Activated CD4-positive, alpha-beta T cell treated with anti-CD3 and anti-CD28 coated beads, Interleukin-2, amount 50 U/mL, for 48 hours (primary cell): Measurements from ENCODE around the gene ZXDC.

Source experiments
- DNase-seq, 2 experiments: peaks; one replicate each; pipeline ENCODE4 v3.0.0-alpha.2; 2020

Gene ZXDC, protein sequence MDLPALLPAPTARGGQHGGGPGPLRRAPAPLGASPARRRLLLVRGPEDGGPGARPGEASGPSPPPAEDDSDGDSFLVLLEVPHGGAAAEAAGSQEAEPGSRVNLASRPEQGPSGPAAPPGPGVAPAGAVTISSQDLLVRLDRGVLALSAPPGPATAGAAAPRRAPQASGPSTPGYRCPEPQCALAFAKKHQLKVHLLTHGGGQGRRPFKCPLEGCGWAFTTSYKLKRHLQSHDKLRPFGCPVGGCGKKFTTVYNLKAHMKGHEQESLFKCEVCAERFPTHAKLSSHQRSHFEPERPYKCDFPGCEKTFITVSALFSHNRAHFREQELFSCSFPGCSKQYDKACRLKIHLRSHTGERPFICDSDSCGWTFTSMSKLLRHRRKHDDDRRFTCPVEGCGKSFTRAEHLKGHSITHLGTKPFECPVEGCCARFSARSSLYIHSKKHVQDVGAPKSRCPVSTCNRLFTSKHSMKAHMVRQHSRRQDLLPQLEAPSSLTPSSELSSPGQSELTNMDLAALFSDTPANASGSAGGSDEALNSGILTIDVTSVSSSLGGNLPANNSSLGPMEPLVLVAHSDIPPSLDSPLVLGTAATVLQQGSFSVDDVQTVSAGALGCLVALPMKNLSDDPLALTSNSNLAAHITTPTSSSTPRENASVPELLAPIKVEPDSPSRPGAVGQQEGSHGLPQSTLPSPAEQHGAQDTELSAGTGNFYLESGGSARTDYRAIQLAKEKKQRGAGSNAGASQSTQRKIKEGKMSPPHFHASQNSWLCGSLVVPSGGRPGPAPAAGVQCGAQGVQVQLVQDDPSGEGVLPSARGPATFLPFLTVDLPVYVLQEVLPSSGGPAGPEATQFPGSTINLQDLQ

DNA sequence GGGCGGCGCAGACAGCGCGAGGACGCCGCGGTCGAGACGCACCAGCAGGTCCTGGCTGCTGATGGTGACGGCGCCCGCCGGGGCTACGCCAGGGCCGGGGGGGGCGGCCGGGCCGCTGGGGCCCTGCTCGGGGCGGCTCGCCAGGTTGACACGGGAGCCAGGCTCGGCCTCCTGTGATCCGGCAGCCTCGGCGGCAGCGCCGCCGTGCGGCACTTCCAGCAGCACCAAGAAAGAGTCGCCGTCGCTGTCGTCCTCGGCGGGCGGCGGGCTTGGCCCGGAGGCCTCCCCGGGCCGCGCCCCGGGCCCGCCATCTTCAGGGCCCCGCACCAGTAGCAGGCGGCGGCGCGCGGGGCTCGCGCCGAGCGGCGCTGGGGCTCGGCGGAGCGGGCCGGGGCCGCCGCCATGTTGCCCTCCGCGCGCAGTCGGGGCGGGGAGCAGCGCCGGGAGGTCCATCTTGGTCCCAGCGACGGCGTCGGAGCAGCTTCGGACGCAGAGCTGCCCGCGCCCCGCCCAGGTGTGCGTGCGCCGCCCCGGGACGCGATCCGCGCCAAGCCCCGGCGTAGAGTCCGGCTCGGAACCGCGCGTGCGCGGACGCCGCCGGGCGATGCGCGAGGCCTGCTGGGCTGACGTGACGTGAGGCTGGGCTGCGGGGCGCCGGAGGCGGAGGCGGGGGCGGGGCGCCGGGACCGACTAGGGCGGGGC lies at the start of gene ZXDC:
Gene ZXDC (minus strand): TSS at position 479 of the 702 bp plus-strand sequence. CDS start 26 bp downstream, at position 453.
- DNase-seq, result peak; percentile 89 to 90

DNA sequence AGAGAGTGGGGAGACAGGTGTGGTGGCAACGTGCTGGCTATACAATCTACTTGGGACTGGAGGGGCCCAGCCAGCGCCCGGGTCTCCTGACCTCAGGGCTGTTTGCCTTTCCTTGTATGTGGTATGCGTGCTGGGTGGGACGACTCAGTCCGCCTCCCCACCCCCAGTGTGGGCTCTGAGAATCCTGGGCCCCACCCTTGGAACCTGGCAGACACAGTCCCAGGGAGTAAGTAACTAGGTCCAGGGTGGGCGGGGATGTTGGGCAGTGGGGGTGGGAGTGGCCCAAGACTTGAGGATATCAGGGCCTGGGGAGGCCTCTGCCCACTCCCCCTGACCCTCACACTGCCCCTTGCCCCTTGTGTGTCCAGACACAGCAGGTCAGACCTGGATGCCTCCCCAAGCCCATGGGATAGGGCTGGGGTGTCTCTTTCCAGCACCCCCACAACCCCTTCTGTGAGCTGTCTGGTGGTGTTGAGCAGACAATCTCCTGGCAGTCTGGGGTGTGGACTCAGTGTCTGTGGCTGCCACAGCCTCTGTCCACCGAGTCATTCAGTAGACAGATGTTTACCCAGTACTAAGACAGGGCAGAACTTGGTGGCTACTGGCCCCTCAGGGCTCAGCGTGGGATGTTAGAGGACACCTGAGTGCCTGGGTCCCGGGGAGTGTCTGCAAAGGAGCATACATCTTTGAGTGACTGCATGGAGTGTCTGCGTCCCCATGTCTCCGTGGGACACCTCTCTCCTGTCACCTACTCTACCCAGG lies 49.6 kb upstream of the ZXDC start:
- DNase-seq, result no peak

DNA sequence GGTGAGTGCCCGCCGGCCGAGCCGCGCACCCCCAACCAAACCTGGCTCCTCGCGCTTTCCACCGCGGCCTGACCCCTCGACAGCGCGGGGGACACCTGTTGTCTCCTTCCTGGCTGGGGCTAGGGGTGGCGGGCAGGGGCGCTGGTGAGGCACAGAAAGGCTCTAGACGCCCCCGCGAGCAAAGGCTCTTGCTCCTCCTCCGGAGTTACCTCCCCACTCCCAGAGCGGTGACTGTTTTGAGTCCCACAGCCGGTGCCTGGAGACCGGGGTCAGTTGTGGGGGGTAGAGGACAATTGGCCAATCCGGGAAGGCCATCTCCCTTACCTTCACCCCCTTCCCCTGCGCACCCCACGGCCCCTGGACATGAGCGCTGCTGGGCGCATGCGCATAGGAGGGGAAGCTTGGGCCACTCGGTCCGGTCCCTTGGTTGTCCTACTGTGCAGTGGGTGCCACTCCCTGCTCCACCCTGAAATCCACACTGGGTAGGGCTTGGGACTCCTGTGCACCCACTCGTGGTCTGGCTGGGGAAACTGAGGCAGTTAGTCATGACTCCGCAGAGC lies 48.8 kb upstream of the ZXDC start:
- DNase-seq, result no peak

DNA sequence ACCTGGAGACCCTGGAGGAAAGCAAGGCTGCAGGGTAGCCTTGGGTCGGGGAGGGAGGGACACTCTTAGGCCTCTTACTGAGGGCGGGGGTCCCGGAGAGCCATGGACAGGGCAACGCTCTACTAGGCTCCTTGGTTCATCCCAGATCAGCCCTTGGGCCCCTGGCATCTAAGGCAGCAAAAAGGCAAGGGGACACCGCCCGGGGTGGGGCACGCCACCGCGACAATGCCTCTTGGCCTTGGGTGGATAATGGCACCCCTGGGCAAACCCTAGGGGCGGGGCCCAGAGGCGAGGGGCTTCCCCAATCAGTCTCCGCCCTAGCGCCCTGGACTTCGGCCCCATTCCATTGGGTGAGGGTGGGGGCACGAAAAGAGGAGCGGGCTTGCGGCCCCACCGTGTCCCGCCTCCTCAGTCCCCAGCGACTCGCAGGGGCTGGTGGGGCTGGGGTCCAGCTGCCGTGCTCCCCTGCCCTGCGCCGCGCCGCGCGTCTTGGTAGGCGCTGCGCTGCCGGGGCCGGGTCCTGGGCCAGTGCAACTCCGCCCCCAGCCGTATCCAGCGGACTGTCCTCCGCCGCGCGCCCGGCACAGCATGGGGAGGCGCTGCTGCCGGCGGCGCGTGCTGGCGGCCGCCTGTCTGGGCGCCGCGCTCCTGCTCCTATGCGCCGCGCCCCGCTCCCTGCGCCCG lies 48.2 kb upstream of the ZXDC start, which contains the start of gene CHST13:
Gene CHST13 (plus strand): TSS at position 411 of the 684 bp plus-strand sequence. CDS start 178 bp downstream, at position 589.
- no peak for DNase-seq

DNA sequence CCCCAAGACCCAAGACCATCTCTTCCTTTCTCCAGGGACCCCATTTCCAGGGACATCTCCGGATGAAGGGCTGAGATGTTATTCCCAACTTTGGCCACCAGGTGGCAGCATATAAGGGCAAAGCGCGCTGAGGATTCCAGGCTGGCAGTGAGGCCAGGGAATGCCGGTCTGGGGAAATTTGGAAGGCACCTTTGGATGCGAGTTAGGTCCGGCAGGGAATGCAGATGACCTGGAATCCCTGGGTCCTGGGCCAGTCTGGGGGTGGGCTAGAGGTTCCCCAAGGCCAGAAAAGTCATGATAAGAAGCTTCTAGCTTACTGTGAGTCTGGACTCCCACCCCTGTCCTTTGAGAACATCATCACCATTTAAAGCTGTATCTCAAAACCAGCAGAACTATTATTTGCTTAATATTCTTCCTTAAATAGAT lies 46.7 kb upstream of the ZXDC start:
- DNase-seq, result peak; percentile 42 to 44

DNA sequence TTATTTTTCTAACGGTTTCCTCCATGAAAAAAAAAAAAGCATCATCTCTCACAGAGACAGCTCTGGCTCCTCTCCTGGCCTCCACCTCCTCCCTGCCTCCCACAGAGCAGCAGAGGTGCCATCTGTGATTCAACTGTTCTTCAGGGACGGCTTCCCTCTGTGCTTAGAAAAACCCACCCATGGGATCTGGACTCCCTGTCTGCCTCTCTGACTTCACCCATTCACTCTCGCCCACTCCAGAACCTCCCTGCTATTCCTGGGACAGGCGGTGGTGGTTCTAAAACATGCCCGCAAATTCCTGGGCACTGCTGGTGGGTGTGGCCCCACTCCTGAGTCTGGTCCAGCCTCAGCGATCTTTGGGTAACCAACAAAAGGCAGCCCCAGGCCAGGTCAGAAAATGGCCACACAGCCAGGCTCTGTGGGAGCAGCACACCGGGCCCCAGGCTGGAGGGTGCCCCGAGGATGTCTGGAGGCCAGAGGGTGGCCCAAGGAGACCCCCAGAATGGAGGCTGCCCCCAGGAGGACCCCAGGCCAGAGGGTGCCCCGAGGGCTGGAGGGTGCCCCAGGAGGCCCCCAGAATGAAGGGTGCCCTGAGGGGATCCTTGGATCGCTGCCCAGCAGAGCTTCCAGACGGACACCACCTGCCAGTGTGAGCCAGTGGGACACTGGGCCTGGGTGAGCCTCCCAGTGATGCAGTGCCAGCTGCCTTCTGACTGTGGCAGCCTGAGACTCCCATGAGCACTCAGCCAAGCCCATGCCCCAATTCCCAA lies 45.6 kb upstream of the ZXDC start:
- no peak for DNase-seq

DNA sequence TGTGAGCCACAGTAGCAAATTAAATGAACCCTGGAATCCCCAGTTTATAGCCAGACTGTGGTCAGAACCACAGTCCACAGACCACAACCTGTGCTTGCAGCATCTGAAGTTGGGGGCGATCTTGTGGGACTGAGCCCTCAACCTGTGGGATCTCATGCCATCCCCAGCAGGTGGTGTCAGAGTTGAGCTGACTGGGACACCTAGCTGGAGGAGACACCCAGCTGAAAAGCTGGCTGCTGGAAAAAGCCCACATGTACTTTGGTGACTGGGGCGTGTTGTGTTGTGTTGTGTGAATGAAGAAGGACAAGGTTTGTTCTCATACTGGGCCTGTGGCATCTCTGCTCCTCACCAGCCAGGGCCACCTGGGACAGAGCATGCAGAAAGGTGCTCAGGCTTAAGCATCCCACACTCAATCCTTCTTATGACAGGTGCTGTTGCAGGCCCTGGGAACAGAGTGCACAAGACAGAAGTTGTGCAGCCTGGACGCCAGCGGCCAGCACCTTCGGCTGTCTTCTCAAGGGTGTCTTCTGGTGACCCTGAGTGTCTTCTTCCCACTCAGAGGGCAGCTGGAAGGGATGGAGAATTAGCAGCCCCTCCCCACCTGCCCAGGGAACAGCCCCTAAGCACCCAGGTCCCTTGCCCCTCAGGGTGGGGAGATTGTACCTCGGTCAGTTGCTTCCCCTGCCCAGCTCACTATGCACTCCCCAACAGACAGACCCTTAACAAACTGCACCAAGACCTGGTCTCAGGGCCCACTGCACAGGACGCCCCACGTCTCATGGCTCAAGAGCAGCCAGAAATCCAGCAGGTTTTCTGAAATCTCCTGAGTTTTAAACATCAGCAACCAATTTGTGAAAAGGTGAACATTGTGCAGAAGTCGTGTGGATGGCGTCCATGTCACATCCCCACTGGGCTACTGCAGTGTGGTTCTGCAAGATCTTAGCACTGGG lies 44.1 kb upstream of the ZXDC start:
- no peak for DNase-seq

DNA sequence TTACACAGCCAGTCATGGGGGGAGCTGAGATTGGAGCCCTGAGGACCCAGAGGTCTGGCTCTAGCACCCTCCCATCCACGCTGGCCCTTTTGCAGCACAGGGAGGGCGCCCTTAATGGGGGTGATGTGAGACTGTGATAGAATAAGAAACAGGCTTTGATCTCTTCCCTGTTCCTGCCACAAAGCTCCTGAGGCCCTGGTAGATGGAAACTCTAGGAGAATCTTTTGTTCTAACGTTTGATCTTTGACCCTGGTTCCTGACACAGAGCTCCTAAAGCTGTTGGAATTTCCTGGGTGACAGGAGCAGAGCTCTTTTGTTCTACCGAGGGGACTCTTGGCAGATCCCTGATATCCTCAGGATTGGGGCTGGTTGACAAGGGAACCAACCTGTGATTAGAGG lies 43.1 kb upstream of the ZXDC start:
- no peak for DNase-seq

DNA sequence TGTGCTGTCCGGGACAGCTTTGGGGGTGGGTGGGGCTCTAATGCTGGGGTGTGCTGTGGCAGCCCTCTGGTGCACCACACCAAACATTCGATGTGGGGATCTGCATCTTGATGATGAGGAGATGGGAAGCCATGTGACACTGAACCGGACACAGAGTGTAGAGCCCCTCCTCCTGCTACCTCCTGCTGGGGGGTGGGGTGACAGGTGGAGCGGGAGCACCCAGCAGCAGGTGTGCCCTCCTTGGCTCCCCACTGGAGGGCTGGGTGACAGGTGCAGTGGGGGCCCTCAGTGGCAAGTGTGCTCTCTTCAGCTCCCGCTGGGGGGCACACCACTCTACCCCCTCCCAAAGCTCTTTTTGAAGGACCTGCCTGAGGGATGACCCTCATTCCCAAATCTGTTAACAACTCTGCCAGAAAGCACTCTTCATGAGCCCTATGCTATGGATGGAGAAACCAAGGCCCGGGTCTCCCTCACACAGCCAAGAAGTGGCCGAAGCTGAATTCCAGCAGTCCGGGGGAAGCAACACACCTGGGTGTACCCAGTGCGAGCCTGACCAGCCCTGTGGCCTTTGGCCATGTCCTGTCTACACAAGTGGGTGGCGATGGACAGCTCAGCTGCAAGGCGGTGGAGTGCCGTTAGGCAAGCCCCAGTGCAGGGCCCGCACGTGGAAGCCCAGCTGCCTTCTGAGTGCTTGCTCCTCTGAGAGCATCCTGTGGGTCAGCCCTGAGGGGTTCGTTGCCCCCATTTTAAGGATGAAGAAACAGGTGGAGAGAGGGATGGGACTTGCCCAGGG lies 42.5 kb upstream of the ZXDC start:
- no peak for DNase-seq

DNA sequence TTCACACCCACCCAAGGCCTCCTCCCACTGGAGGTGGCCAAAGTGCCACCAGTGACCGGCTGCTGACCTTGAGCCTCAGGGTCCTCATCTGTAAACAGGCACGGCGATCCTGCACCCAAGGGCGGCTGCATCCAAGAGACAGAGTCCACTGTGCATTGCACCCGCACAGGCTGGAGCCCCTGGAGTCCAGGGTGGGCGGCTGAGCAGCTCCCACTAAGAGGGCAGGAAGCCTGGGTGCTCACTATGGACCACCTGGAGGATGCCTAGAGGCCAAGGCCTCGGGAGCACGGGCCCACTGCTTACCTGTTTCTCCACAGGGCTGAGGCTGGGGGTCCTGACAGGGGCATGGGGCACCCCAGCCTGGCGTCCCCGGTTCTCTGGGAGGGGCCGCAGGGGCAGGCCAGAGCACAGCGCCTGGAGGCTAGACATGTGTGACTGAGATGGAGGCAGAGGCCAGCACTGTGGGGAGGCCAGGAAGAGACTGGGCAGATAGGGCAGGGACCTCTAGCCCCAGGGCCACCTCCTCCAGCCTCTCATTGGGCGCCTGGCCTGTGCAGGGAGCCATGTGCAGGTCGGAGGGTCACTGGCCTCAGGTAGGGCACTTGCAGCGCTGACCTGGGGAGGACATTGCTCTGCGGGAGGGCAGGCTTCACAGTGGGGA lies 41.7 kb upstream of the ZXDC start, which contains the start of gene UROC1:
Gene UROC1 (minus strand): TSS at position 483 of the 661 bp plus-strand sequence. CDS start 54 bp downstream, at position 429.
- DNase-seq, result no peak

DNA sequence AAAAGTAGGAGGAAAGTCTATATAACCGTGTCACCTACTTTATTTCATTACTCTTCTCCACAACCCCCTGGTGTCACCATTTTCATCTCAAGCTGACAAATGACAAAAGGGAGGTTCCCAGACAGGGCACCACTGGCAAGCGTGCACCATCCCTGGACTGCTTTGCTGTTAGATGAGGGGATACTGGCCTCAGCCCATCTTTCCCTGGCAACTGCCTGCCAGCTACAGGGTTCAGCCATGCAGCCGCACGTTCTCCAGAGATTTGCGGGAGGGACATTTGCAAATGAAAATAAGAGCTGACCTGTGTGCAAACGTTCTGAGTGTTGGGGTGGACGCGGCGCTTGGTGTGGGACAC lies 41.2 kb upstream of the ZXDC start:
- DNase-seq, result no peak

DNA sequence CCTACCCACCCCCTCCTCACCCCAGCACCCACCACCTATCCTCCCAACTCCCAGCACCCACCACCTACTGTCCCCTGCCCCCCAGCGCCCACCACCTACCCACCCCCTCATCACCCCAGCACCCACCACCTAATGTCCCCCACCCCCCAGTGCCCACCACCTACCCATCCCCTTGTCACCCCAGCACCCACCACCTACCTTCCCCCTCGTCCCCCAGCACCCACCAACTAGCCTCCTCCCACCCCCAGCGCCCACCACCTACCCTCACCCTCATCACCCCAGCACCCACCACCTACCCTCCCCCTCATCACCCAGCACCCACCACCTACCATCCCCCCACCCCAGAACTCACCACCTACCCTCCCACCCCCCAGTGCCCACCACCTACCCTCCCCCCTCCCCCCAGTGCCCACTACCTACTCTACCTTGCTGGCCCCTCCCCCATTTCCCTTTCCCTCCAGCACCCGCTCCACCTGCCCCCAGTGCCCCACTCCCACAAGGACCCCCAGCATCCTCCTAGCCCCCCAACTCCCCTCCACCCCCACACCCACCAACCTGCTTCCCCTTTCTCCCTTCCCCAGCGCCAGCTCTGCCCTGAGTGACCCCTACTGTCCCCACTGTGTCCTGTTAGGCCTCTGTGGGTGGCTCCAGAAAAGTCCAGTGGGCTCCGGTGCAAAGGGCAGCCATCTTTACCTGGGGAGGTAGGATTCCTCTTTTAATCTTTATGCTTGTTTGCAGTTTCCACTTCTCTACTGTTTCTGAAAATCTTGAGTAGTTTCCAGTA lies 40.7 kb upstream of the ZXDC start:
- no peak for DNase-seq

DNA sequence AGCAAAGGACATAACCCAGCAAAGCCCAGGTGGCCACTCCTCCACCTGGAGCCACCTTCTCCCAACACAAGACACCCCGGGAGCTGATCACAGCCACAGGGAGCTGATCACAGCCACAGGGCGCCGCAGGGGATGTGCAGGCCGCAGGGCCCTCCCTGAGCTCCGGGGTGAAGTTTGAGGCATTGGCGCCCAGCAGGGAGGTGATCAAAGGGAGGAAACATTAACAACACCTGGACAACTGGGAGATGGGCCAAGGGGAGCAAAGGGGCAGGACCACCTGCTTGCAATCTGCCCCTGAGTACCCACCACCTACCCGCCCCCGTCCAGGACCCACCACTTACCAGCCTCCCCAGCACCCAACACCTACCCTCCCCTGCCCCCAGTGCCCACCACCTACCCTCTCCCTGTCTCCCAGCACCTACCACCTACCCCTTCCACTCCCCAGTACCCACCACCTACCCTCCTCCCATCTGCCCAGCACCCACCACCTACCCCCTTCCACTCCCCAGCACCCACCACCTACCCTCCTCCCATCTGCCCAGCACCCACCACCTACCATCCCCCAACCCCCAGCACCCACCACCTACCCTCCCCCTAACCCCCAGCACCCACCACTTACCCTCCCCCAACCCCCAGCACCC lies 39.5 kb upstream of the ZXDC start:
- no peak for DNase-seq

DNA sequence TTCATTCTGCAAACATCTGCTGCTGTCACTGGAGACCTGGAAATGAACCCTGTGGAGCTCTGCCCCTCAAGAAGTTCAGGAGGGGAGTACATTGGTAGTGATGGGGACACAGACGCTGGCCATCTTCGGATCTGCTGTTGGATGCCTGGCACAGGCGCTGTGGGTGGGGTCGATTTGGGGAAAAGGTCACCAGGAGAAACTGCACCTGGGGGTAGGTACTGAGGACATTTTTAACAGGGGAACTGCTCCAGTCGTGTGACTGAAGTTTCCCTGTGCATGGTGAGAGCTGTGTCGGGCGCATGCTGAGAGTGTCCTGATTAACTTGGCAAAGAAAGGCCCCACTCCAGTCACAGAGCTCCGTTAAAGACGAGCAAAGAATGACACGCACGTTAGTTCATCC lies 38.5 kb upstream of the ZXDC start:
- DNase-seq, result no peak

DNA sequence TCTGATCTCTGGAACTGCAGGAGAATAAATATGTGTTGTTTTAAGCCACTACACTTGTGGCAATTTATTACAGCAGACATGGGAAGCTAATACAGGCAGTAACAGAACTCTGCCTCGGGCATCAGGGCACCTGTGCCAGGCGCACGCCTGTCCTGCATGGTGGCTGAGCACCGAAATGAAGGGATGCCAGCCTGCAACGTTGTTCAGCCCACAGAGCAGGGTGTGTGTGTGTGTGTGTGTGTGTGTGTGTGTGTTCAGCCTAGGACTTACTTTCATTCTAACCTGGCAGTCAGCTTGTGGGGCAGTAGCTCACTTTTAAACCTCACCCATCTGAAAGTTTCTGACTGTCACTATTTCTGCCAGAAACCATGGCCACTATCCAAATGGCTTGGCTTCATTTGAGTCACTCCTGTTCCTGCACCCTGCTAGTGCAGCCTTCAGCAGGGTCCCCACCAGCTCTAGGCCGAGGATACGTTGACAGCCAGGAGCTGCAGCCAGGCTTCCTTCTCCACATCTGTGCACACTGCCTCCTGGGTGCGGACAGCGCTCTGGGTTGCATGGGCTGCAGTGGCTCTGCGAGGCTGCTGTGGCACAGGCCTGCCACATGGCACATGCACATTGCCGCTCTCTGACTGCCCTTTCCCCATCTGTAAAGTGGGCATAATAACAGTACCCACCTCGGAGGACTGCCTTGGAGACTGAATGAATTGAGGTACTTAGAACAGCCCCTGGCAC lies 37.4 kb upstream of the ZXDC start:
- no peak for DNase-seq

DNA sequence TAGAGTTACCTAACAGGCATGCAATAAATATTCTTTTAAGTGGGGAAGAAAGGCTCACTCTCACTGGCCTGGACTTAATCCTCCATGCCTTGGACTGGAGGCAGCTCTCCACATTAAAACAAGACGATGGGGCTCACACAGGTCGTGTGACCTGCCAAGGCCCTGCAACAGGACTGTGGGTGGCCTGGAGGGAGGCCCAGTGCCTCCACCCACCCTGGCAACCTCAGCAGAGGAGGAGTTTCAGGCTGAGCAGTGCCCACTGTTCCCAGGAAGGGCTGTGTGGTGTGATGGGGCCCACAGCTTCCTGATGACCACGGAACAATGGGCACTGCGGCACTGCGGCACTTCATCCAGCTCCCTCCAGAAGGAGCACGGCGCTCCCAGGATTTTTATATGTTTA lies 36.3 kb upstream of the ZXDC start:
- no peak for DNase-seq
